ENCODE data around the gene GALNT10.

GRCh38 chr5:154193701-154194121 is 3.2 kb downstream of the GALNT10 start:
- TF ChIP-seq CTCF (IDR thresholded peaks at IDR 0.05; ENCODE audit: poor library complexity) (no peak), EZH2 (IDR thresholded peaks at IDR 0.05; ENCODE audit: borderline replicate concordance) (no peak)
